Stimulated activated CD4-positive, alpha-beta T cell treated with anti-CD3 and anti-CD28 coated beads, Interleukin-2, amount 100 ng/mL, for 24 hours (primary cell): ENCODE measurements around the gene FBXL20.
"Not testable (repeated sequence)": the region's sequence is repeated elsewhere in the genome, so short reads cannot be mapped to it uniquely, and the experiment has no call there.

ENCODE experiments used
- DNase-seq, 2 donors: peaks; one replicate each; pipeline ENCODE4 v3.0.0-alpha.2; 2020

Gene FBXL20

GRCh38 chr17:39376434-39376833 lies 25.0 kb downstream of the FBXL20 start:
- DNase-seq = no peak

- DNase-seq = not testable (repeated sequence)
These were observed 33.6 kb downstream of the FBXL20 start for GRCh38 chr17:39367805-39368204.

GRCh38 chr17:39365872-39366271 lies 35.6 kb downstream of the FBXL20 start:
- DNase-seq = no peak

GRCh38 chr17:39365242-39365641 lies 36.2 kb downstream of the FBXL20 start:
- DNase-seq = no peak

GRCh38 chr17:39364236-39365025 lies 37.0 kb downstream of the FBXL20 start:
- DNase-seq = no peak

GRCh38 chr17:39361064-39361463 lies 40.4 kb downstream of the FBXL20 start:
- no peak for DNase-seq

- DNase-seq = no peak
These were observed 40.9 kb downstream of the FBXL20 start for GRCh38 chr17:39360537-39360936.

- DNase-seq = no peak
These were observed 41.4 kb downstream of the FBXL20 start for GRCh38 chr17:39359994-39360393.

GRCh38 chr17:39357986-39358385 lies 43.4 kb downstream of the FBXL20 start:
- no peak for DNase-seq

- no peak for DNase-seq
These were observed 43.9 kb downstream of the FBXL20 start for GRCh38 chr17:39357488-39357887.

GRCh38 chr17:39352986-39353385 lies 48.4 kb downstream of the FBXL20 start:
- DNase-seq = no peak

- DNase-seq = no peak
These were observed 48.9 kb downstream of the FBXL20 start for GRCh38 chr17:39352511-39352910.

GRCh38 chr17:39351508-39351907 lies 49.9 kb downstream of the FBXL20 start:
- no peak for DNase-seq

- no peak for DNase-seq
These were observed 52.2 kb downstream of the FBXL20 start for GRCh38 chr17:39349246-39349645.

GRCh38 chr17:39346863-39347262 lies 54.6 kb downstream of the FBXL20 start:
- DNase-seq = not testable (repeated sequence)

GRCh38 chr17:39341541-39341940 lies 59.9 kb downstream of the FBXL20 start:
- DNase-seq = no peak

GRCh38 chr17:39340731-39341130 lies 60.7 kb downstream of the FBXL20 start:
- DNase-seq = no peak

GRCh38 chr17:39339272-39339671 lies 62.2 kb downstream of the FBXL20 start:
- DNase-seq = no peak

- not testable (repeated sequence) for DNase-seq
These were observed 63.8 kb downstream of the FBXL20 start for GRCh38 chr17:39337649-39338048.

GRCh38 chr17:39335704-39336223 lies 65.7 kb downstream of the FBXL20 start:
- DNase-seq = no peak

GRCh38 chr17:39334008-39334744 lies 67.2 kb downstream of the FBXL20 start:
- not testable (repeated sequence) for DNase-seq

GRCh38 chr17:39332092-39332491 lies 69.3 kb downstream of the FBXL20 start:
- DNase-seq = no peak

- DNase-seq = no peak
These were observed 72.6 kb downstream of the FBXL20 start for GRCh38 chr17:39328815-39329214.

- no peak for DNase-seq
These were observed 74.3 kb downstream of the FBXL20 start for GRCh38 chr17:39327109-39327508.
